ENCODE measurements around the gene SLC39A11.

Gene SLC39A11

DNA sequence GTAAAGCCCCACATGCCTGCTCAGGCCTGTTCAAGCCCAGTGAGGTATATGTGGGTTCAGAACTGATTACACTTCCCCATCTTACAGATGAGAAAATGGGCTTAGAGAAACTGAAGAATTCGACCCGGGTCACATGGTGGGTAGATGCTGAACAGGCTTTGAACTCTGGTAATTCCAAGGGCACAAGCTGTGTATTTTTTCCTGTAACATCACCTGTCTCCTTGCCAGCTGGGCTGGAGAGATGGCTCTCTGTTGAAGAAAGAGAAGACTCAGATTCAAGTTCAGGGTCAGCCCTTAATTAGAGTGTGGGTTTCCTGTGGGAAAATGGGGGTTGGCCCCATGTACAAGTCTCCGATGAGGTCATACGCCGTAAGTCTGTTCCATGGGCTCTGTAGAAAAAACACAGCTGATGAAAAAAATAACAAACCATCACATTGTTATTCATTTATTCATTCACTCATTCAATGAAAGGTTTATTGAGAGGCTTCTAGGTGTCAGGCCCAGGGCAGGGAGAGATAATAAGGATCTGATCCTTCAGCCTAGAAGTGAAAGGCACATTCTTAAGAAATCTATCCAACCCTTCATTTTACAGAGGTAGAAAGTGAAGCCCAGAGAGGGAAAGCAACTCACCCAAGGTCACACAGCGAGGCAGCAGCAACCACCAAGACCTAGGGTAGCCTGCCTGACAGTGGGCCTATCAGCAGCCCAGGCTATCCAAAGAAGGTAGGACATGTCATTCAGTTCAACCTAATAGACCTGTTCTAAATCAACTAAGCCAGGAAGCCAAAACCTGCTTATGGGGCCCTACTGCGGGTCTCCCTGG, 488.9 kb downstream of the SLC39A11 start:
- H3K4me1 Mint-ChIP-seq = no peaks in the 10 kb centered on the region
- no peaks in the 10 kb centered on the region for H3K36me3 Mint-ChIP-seq
- no peak for ATAC-seq
- H3K27ac Mint-ChIP-seq = no peak overlapping the region
- H3K4me3 Mint-ChIP-seq = no peak overlapping the region
- peaks cover 9% of the 10 kb centered on the region for H3K9me3 Mint-ChIP-seq
- no peak for DNase-seq (ENCODE audit: low spot score in 2 of 2)

DNA sequence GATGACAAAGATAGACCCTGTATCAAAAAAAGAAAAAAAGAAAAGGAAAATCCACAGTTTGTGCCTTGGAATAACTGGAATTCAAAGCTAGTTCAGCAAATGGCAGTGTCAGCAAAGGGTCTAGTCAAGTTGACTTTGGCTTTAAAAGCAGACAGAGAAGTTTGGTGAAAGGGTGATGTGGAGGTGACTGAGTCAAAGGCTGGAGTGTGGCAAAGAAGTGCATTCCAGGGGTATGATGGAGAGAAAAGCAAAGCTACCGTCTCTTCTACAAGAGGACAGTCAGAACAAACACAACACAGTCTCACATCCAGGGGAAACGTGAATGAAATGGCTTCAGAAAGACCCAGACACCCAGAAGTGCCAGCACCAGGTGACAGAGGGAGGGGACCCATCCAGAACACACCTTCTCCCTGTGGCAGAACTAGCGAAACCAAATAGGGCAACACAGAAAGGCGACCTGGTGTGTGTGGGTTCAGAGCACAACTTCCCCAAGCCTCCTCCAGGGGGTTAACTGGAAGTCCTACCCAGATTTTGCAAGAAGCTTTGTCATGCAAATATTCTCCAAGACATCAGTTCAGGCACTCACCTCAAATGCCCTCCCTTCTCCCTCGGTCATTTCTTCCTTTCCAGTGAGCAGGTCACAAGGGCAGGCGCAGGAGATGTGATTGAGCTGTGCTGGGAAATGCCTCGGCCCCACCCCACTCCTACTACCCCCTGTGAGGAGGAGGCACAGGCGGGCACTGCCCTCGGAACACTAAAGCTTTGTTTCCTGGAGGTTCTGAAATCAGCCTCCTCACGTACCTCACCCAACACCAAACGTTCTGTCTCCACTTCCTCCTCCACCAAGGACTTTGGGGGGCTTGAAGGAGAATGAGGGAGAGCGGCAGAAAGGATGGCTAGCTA, 489.7 kb downstream of the SLC39A11 start:
- H3K4me3 Mint-ChIP-seq = no peak overlapping the region
- no peaks in the 10 kb centered on the region for H3K36me3 Mint-ChIP-seq
- ATAC-seq = peak; percentile 11
- H3K9me3 Mint-ChIP-seq = peaks cover 5% of the 10 kb centered on the region
- H3K4me1 Mint-ChIP-seq = no peaks in the 10 kb centered on the region
- DNase-seq (ENCODE audit: low spot score in 2 of 2) = no peak
- no peak overlapping the region for H3K27ac Mint-ChIP-seq

DNA sequence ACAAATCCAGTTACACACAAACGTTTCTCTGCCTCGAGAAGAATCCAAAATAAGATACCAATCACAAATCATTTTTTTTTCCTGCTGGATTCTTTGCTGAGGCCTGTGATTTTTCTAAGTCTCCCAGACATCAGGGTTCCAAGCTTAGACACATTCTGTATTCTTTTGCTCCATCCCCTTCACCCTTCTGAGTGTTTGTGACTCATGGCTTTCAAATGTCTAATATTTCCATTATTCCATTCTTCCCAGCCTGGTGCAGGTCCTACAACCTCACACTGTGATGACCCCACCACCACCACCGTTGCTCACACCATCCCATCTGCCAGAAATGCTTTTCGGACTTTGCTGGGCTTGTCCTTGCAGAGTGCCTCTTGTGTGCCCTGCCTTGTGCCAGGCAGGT, 491.6 kb downstream of the SLC39A11 start:
- no peak overlapping the region for H3K4me3 Mint-ChIP-seq
- H3K36me3 Mint-ChIP-seq = no peaks in the 10 kb centered on the region
- H3K9me3 Mint-ChIP-seq = no peaks in the 10 kb centered on the region
- DNase-seq (ENCODE audit: low spot score in 2 of 2) (no peak), ATAC-seq (no peak)
- H3K27ac Mint-ChIP-seq = no peak overlapping the region
- H3K4me1 Mint-ChIP-seq = no peaks in the 10 kb centered on the region

DNA sequence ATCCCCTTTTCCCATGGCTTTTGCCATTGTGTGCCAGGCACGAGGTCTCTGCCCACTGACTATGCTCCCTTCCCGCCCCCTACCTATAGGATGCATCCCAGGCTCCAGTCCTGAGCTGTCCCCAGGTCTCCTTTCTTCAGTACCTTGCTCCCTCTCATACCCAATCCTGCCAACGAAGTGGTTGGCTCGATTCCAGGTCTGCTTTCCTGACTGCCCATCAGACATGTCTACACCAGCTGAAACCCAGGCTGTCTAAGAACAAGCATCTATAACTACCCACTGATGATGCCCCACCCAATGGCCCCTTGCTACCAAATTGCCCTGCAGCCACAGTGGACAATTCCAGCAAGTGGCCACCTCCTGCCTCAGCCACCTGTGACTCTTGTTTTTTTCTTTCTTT, 492.6 kb downstream of the SLC39A11 start:
- Mint-ChIP-seq H3K4me3 (no peak overlapping the region), H3K36me3 (no peaks in the 10 kb centered on the region), H3K27ac (no peak overlapping the region), H3K9me3 (no peaks in the 10 kb centered on the region), H3K4me1 (no peaks in the 10 kb centered on the region)
- DNase-seq (ENCODE audit: low spot score in 2 of 2) (no peak), ATAC-seq (no peak)

DNA sequence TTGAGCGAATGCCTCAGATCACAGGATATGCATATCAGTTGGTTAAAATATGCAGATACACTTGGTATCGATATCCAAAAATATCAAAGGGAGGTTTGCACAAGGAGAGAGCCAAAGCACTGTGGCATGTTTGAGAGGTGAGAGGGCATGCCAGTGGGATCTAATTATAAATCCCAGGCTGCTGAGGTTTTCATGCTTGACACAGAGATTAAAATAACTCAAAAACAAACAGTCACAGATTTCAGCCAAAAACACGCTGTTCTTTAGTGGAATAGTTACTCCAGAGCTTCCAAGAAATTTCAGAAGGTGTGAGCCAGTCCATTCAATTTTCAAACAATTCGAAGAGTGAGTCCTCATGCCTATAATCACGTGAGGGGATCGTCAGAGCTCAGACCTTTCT, 493.8 kb downstream of the SLC39A11 start:
- no peak for ATAC-seq
- Mint-ChIP-seq H3K27ac (no peak overlapping the region), H3K36me3 (no peaks in the 10 kb centered on the region), H3K4me3 (no peak overlapping the region), H3K4me1 (no peaks in the 10 kb centered on the region), H3K9me3 (no peaks in the 10 kb centered on the region)
- no peak for DNase-seq (ENCODE audit: low spot score in 2 of 2)

- no peak overlapping the region for H3K4me3 Mint-ChIP-seq
- ATAC-seq = no peak
- H3K27ac Mint-ChIP-seq = no peak overlapping the region
Observed at GRCh38 chr17:72597354-72598087, 495.0 kb downstream of the SLC39A11 start.

More at GRCh38 chr17:72597354-72598087, 495.0 kb downstream of the SLC39A11 start:
- H3K4me1 Mint-ChIP-seq = no peaks in the 10 kb centered on the region
- no peaks in the 10 kb centered on the region for H3K9me3 Mint-ChIP-seq
- DNase-seq (ENCODE audit: low spot score in 2 of 2) = no peak
- no peaks in the 10 kb centered on the region for H3K36me3 Mint-ChIP-seq
